ENCODE measurements around the gene TLN1.

The TLN1 gene

GRCh38 chr9:35684921-35685320 lies 47.1 kb downstream of the TLN1 start:
- no peak for DNase-seq (ENCODE audit: low read depth)

GRCh38 chr9:35683323-35683722 lies 48.7 kb downstream of the TLN1 start:
- no peak for DNase-seq (ENCODE audit: low read depth)

- DNase-seq (ENCODE audit: low read depth): no peak
These were observed 49.3 kb downstream of the TLN1 start for GRCh38 chr9:35682520-35683315.

- no peak for DNase-seq (ENCODE audit: low read depth)
These were observed 49.9 kb downstream of the TLN1 start for GRCh38 chr9:35682051-35682450.

- DNase-seq (ENCODE audit: low read depth): no peak
These were observed 50.5 kb downstream of the TLN1 start for GRCh38 chr9:35681341-35682002.

- DNase-seq (ENCODE audit: low read depth): no peak
These were observed 51.5 kb downstream of the TLN1 start for GRCh38 chr9:35680331-35681105.

- no peak for DNase-seq (ENCODE audit: low read depth)
These were observed 52.1 kb downstream of the TLN1 start for GRCh38 chr9:35679766-35680330.

GRCh38 chr9:35679091-35679490 lies 52.9 kb downstream of the TLN1 start:
- DNase-seq (ENCODE audit: low read depth): no peak

- DNase-seq (ENCODE audit: low read depth): no peak
These were observed 56.1 kb downstream of the TLN1 start for GRCh38 chr9:35675732-35676392.

- DNase-seq (ENCODE audit: low read depth): no peak
These were observed 56.8 kb downstream of the TLN1 start for GRCh38 chr9:35675204-35675603.

GRCh38 chr9:35674025-35674361 lies 58.0 kb downstream of the TLN1 start:
- DNase-seq (ENCODE audit: low read depth): no peak

GRCh38 chr9:35673132-35674024 lies 58.6 kb downstream of the TLN1 start, which contains the start of gene CA9:
TSS of gene CA9 (plus strand) at chr9:35673928. CDS start at chr9:35673960, 32 bp downstream.
- DNase-seq (ENCODE audit: low read depth): no peak

- DNase-seq (ENCODE audit: low read depth): no peak
These were observed 62.5 kb downstream of the TLN1 start for GRCh38 chr9:35669331-35670145.

GRCh38 chr9:35667939-35668338 lies 64.1 kb downstream of the TLN1 start:
- DNase-seq (ENCODE audit: low read depth): no peak

- no peak for DNase-seq (ENCODE audit: low read depth)
These were observed 65.4 kb downstream of the TLN1 start for GRCh38 chr9:35666549-35666948.

- DNase-seq (ENCODE audit: low read depth): no peak
These were observed 66.0 kb downstream of the TLN1 start for GRCh38 chr9:35666045-35666444.

GRCh38 chr9:35665471-35665818 lies 66.5 kb downstream of the TLN1 start:
- DNase-seq (ENCODE audit: low read depth): no peak

GRCh38 chr9:35664531-35665470 lies 67.2 kb downstream of the TLN1 start, which contains the start of gene ARHGEF39:
TSS of gene ARHGEF39 (minus strand) at chr9:35665195. CDS start at chr9:35665169, 26 bp downstream.
- no peak for DNase-seq (ENCODE audit: low read depth)

- no peak for DNase-seq (ENCODE audit: low read depth)
These were observed 69.6 kb downstream of the TLN1 start for GRCh38 chr9:35662437-35662836.
